DND-41 (cell line): ENCODE measurements around the gene RHBDF1.

Experiments
- ATAC-seq: fragments of 200-7000 bp; cut with Tn5 transposase; 3 replicates; pipeline ENCODE4 v1.9.1; 2021; ENCODE audit warnings: low read depth; ENCODE audit not compliant: insufficient read depth
- DNase-seq: peaks from one replicate; pipeline ENCODE4 v3.0.0-alpha.2; 2020
- H2AFZ ChIP-seq: 2 replicates; pipeline ENCODE4 v1.6.0; 2012; ENCODE audit warnings: low read depth, low read length
- H3K27ac ChIP-seq: 2 replicates; pipeline ENCODE4 v1.5.1; 2012; ENCODE audit warnings: low read length, inconsistent platforms
- H3K27me3 ChIP-seq: fragments of 200-600 bp; sonication (generic); 2 replicates; pipeline ENCODE4 v1.6.0; 2012; ENCODE audit warnings: low read length, mild to moderate bottlenecking, inconsistent platforms; ENCODE audit not compliant: insufficient read depth, poor library complexity
- H3K36me3 ChIP-seq: 2 replicates; pipeline ENCODE4 v1.5.1; 2012; ENCODE audit warnings: low read length, inconsistent platforms; ENCODE audit not compliant: insufficient read depth
- H3K4me1 ChIP-seq: 2 replicates; pipeline ENCODE4 v1.5.1; 2012; ENCODE audit warnings: mild to moderate bottlenecking, low read length; ENCODE audit not compliant: insufficient read depth
- H3K4me2 ChIP-seq: 2 replicates; pipeline ENCODE4 v1.6.0; 2012; ENCODE audit warnings: mild to moderate bottlenecking, moderate library complexity, low read length, inconsistent platforms; ENCODE audit not compliant: insufficient read depth
- H3K4me3 ChIP-seq, 2 experiments: fragments of 200-600 bp in 1 of 2; shearing (Covaris generic) in 1 of 2; 2 replicates each; pipeline ENCODE4 v1.5.1; 2012 to 2016; ENCODE audit warnings: inconsistent platforms in 2 of 2, low read length in 2 of 2, mild to moderate bottlenecking in 2 of 2, low read depth in 1 of 2, moderate library complexity in 1 of 2
- H3K79me2 ChIP-seq: 2 replicates; pipeline ENCODE4 v1.6.0; 2012; ENCODE audit warnings: low read length, inconsistent platforms; ENCODE audit not compliant: insufficient read depth
- H3K9ac ChIP-seq: 2 replicates; pipeline ENCODE4 v1.6.0; 2012; ENCODE audit warnings: low read depth, mild to moderate bottlenecking, inconsistent platforms, low read length, moderate library complexity
- H3K9me3 ChIP-seq: 2 replicates; pipeline ENCODE4 v1.5.1; 2012; ENCODE audit warnings: low read length, moderate library complexity, mild to moderate bottlenecking, inconsistent platforms; ENCODE audit not compliant: insufficient read depth, severe bottlenecking
- H4K20me1 ChIP-seq: 2 replicates; pipeline ENCODE4 v1.6.0; 2012; ENCODE audit warnings: low read length; ENCODE audit not compliant: insufficient read depth
- EZH2 ChIP-seq: IDR thresholded peaks from 3 replicates; pipeline ENCODE4 v1.6.1; 2012; ENCODE audit warnings: borderline replicate concordance, low read depth, mild to moderate bottlenecking, moderate library complexity, low read length, inconsistent platforms; ENCODE audit not compliant: severe bottlenecking
- TF ChIP-seq, protein P1 (sequence below): IDR thresholded peaks from 2 replicates; pipeline ENCODE4 v1.5.1; 2012; ENCODE audit warnings: borderline replicate concordance, low read length, moderate library complexity, mild to moderate bottlenecking; ENCODE audit not compliant: poor library complexity, severe bottlenecking; ENCODE audit errors: extremely low read depth

RHBDF1 gene

DNA sequence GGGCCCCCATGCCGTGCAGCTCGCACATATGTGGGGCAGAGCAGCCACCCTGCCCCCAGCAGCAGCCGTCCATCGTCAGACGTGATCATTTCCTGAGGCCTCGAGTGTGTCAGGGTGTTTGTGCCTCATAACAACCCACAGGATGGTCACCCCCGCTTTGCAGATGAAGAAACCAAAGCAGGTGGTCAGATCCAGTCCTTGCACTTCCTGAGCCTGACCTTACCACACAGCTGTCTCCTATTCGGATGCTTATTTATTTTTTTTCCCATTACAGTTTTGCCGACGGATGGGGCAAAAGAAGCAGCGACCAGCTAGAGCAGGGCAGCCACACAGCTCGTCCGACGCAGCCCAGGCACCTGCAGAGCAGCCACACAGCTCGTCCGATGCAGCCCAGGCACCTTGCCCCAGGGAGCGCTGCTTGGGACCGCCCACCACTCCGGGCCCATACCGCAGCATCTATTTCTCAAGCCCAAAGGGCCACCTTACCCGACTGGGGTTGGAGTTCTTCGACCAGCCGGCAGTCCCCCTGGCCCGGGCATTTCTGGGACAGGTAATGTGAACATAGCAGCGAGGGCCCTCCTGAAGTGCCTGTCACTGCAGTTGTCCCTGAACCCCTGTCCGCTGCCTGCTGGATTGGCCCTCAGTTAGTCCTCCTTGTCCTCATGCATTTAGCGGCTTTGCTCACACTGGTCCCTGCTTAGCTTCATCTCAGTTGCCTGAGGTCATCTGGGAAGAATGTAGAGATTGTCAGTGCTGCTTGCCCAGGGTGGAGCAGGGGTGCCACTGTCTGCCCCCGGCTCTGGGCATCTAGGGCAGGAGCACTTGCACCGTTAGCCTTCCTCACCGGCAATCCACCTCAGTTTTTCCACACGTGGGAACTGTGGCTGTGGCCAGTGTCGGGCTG lies 7.0 kb upstream of the RHBDF1 start:
- Histone ChIP-seq H3K9me3 (no peaks in the 10 kb centered on the region), H3K4me3 (peak overlapping the region in 1 of 2 experiments; percentile 89; a peak in 2 of 4 replicates), H3K27me3 (no peaks in the 10 kb centered on the region), H3K4me2 (peak overlapping the region; percentile 96), H3K36me3 (peaks cover 21% of the 10 kb centered on the region), H2AFZ (no peak overlapping the region), H4K20me1 (peaks cover 13% of the 10 kb centered on the region), H3K79me2 (peaks cover 9% of the 10 kb centered on the region; the same call in 1 of the 2 replicates), H3K9ac (peak overlapping the region; percentile 84), H3K4me1 (peaks cover 43% of the 10 kb centered on the region), H3K27ac (0 out of 2 replicates have a peak overlapping the region, but pooled peaks have one; percentile 72)
- TF ChIP-seq, protein P1, sequence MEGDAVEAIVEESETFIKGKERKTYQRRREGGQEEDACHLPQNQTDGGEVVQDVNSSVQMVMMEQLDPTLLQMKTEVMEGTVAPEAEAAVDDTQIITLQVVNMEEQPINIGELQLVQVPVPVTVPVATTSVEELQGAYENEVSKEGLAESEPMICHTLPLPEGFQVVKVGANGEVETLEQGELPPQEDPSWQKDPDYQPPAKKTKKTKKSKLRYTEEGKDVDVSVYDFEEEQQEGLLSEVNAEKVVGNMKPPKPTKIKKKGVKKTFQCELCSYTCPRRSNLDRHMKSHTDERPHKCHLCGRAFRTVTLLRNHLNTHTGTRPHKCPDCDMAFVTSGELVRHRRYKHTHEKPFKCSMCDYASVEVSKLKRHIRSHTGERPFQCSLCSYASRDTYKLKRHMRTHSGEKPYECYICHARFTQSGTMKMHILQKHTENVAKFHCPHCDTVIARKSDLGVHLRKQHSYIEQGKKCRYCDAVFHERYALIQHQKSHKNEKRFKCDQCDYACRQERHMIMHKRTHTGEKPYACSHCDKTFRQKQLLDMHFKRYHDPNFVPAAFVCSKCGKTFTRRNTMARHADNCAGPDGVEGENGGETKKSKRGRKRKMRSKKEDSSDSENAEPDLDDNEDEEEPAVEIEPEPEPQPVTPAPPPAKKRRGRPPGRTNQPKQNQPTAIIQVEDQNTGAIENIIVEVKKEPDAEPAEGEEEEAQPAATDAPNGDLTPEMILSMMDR, result no peak
- TF ChIP-seq EZH2, result no peak
- ATAC-seq (no peak), DNase-seq (no peak)

DNA sequence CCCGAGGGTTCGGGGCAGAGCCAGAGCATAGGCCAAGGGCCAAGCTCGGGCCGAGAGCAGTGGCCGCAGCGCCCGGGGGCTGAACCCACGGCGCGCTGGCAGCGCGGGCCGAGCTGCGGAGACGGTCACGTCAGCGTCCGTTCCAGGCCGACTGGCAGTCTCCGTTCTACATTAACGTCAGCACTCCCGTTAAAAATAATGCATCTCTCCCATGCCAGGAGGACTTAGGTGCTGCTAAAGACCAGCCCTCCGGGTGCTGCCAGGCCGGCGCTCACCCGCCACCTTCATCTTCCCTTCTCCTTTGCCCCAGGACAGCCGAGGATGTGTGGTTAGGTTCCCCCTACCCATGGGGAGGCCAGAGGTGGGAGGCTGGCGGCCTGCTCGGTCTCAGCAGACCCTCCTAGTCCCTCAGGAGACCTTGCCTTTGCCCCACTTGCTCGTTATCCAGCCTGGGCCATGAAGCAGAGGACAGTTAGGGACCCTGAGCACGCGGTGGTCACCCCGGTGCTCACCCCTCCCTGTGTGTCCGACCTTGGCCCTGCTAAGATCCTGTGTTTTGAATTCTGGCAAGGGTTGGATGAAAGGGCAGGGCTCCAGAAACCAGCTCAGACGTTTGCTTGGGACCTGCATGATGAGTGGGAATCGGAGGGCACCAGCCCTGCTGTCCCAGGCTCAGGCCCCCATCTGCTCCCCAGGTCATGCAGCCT lies 6.2 kb upstream of the RHBDF1 start:
- DNase-seq, result peak; percentile 16
- peaks cover 39% of the 10 kb centered on the region for H3K4me1 ChIP-seq
- H3K4me2 ChIP-seq, result peak overlapping the region; percentile 96
- peak overlapping the region; percentile 82 for H2AFZ ChIP-seq
- TF ChIP-seq, protein P1, result no peak
- H3K79me2 ChIP-seq, result peaks cover 9% of the 10 kb centered on the region; the same call in 1 of the 2 replicates
- peak overlapping the region; percentile 84 for H3K9ac ChIP-seq
- H3K4me3 ChIP-seq, result peak overlapping the region; percentile 40 to 89; a peak in 3 of 4 replicates
- peaks cover 9% of the 10 kb centered on the region for H4K20me1 ChIP-seq
- no peak for ATAC-seq
- H3K27ac ChIP-seq, result peak overlapping the region; percentile 72
- H3K27me3 ChIP-seq, result no peaks in the 10 kb centered on the region
- peaks cover 13% of the 10 kb centered on the region; the same call in 1 of the 2 replicates for H3K36me3 ChIP-seq
- no peaks in the 10 kb centered on the region for H3K9me3 ChIP-seq

GRCh38 chr16:77807-78443 lies 5.5 kb upstream of the RHBDF1 start, which contains the start of gene MPG:
MPG (plus strand) TSS chr16:78225; CDS start chr16:78310, 85 bp downstream.
- no peaks in the 10 kb centered on the region for H3K27me3 ChIP-seq
- peaks cover 9% of the 10 kb centered on the region for H4K20me1 ChIP-seq
- peaks cover 39% of the 10 kb centered on the region for H3K4me1 ChIP-seq
- H3K9me3 ChIP-seq, result no peaks in the 10 kb centered on the region
- H3K4me3 ChIP-seq, result peak within 1 kb of the TSS; percentile 40 to 89; a peak in 3 of 4 replicates
- peak; percentile 87 for DNase-seq
- H2AFZ ChIP-seq, result peak within 1 kb of the TSS; percentile 82
- TF ChIP-seq, protein P1, result no peak
- TF ChIP-seq EZH2, result no peak
- ATAC-seq, result peak; percentile 68
- peaks cover 9% of the 10 kb centered on the region; the same call in 1 of the 2 replicates for H3K79me2 ChIP-seq
- H3K4me2 ChIP-seq, result peak within 1 kb of the TSS; percentile 96
- H3K27ac ChIP-seq, result peak within 1 kb of the TSS; percentile 72
- H3K36me3 ChIP-seq, result peaks cover 13% of the 10 kb centered on the region; the same call in 1 of the 2 replicates
- H3K9ac ChIP-seq, result peak within 1 kb of the TSS; percentile 84
